Bronchial epithelial cell (primary cell): ENCODE measurements around the gene INO80C. TPM values are rescaled to one million over a fixed set of nuclear protein-coding genes. Genes with fewer than 3 reads are reported as not detected.

Source experiments
- DNase-seq: peaks from one replicate; pipeline ENCODE4 v3.0.0-alpha.2; 2010; ENCODE audit warnings: low read depth
- FAIRE-seq: peaks from 2 replicates; lab custom pipeline; 2011; peaks lifted over from hg19 to GRCh38; lab: Jason Lieb, UNC
- H3K27me3 ChIP-seq: 2 replicates; pipeline ENCODE4 v1.5.1; 2011; ENCODE audit warnings: low read length; ENCODE audit not compliant: control insufficient read depth, insufficient read depth
- H3K36me3 ChIP-seq: 2 replicates; pipeline ENCODE4 v1.5.1; 2011; ENCODE audit warnings: low read length; ENCODE audit not compliant: control insufficient read depth, insufficient read depth
- H3K4me3 ChIP-seq: 2 replicates; pipeline ENCODE4 v1.5.1; 2011; ENCODE audit warnings: mild to moderate bottlenecking, low read depth, low read length, control low read depth
- CTCF ChIP-seq: IDR thresholded peaks from 2 replicates; pipeline ENCODE4 v1.5.1; 2011; ENCODE audit warnings: mild to moderate bottlenecking, moderate library complexity, low read length, control low read depth, inconsistent platforms; ENCODE audit not compliant: insufficient read depth, severe bottlenecking
- total RNA-seq: library from RNA; depleted of rRNA; stranded (reverse); fragments of >200 nt; gene quantifications from 2 replicates; pipeline ENCODE4 v1.2.1, GENCODE V29; 2014

Gene INO80C
- total RNA-seq, 1 donor from 2014 or later: 5.3 TPM

GRCh38 chr18:35463050-35463449, 34.7 kb downstream of the INO80C start:
- no peak for TF ChIP-seq CTCF
- DNase-seq (no peak), FAIRE-seq (no peak)
- no peaks in the 10 kb centered on the region for H3K27me3 ChIP-seq
- no peak overlapping the region for H3K4me3 ChIP-seq
- peaks cover 1% of the 10 kb centered on the region for H3K36me3 ChIP-seq

DNA sequence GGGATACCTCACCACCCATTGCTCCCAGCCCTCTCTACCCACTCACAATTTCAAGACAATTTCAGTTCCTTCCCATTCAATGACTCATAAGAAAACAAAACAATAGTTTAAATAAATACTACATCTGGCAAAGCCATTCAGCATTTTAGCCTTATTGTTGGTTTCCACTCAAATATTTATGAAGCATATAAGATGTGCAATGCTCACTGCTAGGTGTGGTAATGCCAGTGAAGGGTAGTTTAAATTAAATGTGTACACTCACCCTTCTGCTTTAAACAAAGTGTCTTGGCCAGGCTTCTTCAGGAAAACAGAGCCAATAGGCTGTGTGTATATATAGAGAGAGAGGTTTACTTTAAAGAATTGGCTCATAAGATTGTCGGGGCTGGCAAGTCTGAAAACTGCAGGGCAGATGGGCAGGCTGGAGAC, 37.0 kb downstream of the INO80C start:
- Histone ChIP-seq H3K36me3 (no peaks in the 10 kb centered on the region), H3K27me3 (no peaks in the 10 kb centered on the region), H3K4me3 (no peak overlapping the region)
- FAIRE-seq: no peak
- peak; percentile 65 for DNase-seq
- TF ChIP-seq CTCF: no peak

DNA sequence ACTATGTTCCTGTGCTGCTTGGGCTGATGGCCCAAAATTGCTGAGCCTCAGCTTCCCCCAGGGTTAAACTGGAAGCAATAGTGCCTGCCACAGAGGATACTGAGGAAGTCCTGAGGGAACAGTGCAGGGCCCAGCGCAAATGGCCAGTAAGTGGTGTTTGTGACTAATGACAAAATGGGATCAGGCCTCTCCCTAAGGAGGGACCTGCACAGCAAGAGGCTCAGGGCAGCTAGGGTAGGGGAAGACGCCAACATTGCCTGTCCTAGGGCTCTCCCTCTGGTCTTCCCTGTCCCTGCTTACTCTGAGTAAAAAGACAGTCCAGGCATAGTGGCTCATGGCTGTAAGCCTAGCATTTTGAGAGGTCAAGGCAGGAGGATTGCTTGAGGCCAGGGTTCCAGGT, 37.8 kb downstream of the INO80C start:
- no peaks in the 10 kb centered on the region for H3K36me3 ChIP-seq
- no peaks in the 10 kb centered on the region for H3K27me3 ChIP-seq
- FAIRE-seq (peak; percentile 7), DNase-seq (no peak)
- no peak overlapping the region for H3K4me3 ChIP-seq
- no peak for TF ChIP-seq CTCF

DNA sequence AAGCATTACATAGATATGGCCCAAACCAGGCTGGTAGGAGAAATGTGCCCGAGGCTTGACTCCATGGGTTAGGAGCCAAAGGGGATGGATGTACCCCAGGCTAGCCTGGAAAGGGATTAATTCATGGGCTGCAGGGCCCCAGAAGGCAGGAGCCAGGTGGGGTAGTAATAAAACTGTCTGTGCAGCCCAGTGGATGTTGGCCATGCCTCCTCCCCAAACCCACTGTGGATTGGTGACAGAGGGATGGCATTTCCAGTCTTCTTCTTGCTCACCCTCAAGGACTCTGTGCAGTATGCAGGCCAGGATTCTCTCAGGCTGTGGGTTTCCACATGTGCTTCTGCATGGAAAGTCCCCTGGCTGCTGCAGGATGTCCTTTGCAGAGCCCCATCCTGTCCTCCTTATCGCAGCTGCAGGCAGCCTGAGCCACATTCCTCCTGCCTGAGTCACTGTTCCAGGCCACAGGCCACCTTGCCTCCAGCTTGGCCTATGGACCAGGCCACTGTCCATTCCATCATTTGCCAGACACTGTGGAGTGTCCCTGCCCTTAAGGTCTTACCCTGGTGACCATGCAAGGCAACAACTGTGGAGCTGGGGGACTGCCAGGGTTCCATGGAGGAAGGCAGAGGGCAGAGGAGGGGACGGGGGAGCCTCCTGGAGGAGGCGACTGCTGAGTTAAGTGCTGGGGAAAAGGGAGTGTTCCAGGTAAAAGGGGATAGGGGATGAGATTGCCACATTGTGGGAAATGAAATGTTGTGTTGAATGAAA, 38.9 kb downstream of the INO80C start:
- DNase-seq (peak; percentile 67), FAIRE-seq (no peak)
- Histone ChIP-seq H3K4me3 (no peak overlapping the region), H3K27me3 (no peaks in the 10 kb centered on the region), H3K36me3 (no peaks in the 10 kb centered on the region)
- no peak for TF ChIP-seq CTCF

DNA sequence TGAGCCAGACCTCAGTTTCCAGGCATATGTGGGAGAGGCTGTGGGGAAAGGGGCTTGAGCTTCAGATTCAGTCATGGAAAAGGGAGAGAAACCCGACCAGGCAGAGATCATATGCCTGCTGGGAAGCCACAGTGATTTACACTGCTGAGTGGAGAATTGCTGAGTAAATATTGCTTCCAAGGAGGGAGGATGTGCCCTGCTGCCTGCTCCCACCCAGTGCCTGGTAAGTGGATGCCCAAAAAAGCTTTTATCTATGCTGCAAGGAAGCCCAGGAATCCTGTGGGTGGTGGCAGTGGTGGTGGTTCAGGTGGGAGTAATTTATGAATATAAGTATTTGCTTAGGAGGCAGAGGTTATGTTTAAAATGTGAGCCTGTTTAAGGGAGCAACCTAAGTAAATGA, 39.5 kb downstream of the INO80C start:
- FAIRE-seq (no peak), DNase-seq (no peak)
- Histone ChIP-seq H3K27me3 (no peaks in the 10 kb centered on the region), H3K36me3 (no peaks in the 10 kb centered on the region), H3K4me3 (no peak overlapping the region)
- TF ChIP-seq CTCF: no peak

DNA sequence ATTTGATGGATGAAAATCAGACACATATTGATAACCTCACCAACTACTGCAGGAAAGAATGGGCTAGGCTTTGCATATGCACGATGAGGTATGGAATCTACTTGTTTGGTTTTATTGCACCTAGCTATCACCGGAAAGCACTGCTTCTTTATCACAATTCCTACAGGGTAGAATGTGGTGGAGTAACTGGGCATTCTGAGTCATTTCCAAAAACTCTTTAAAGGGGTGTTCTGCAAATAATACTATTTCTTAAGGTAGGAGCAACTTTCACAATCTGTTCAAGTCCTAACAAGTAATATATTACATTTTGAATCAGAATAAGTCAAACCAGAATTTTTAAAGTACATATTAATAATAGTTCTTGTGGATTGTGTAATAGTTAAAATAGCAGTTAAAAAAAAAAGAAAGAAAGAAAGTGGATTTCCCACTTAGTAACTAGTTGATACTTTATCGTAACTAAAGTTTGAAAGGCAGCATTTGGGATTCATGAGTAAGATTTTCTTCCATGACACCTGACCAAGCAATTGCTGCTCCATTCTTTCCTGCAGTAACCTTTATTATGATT, 40.5 kb downstream of the INO80C start:
- FAIRE-seq (no peak), DNase-seq (peak; percentile 98)
- Histone ChIP-seq H3K4me3 (no peak overlapping the region), H3K36me3 (no peaks in the 10 kb centered on the region), H3K27me3 (no peaks in the 10 kb centered on the region)
- no peak for TF ChIP-seq CTCF
